Spleen (tissue), 7 donors: ENCODE results near the gene DUSP8.
"Not testable (repeated sequence)": the region's sequence is repeated elsewhere in the genome, so short reads cannot be mapped to it uniquely, and the experiment has no call there.

ENCODE experiments used
- POLR2A ChIP-seq, 3 donors: fragments of 450-650 bp; IDR thresholded peaks; one replicate each; pipeline ENCODE4 v1.5.1; 2017; ENCODE audit warnings: antibody characterized with exemption in 3 of 3, mild to moderate bottlenecking in 1 of 3
- TF ChIP-seq, protein P1 (sequence below), 11 experiments: fragments of 200-600 bp in 7 of 11; fragments of 450-650 bp in 4 of 11; sonication (generic) in 4 of 11; IDR thresholded peaks in 8 of 11; conservative IDR thresholded peaks in 3 of 11; 1 replicate in 7 of 11; 2 replicates in 4 of 11; pipeline versions ENCODE4 v1.4.0 to v1.8.0; 2016 to 2021; ENCODE audit warnings: antibody characterized with exemption in 11 of 11, inconsistent platforms in 4 of 11, mild to moderate bottlenecking in 1 of 11
- donor health status: DM: no; HTN: no; CAD: no; lungs with moderate emphysema.
- donor health status: DM: no; HTN: no; CAD: no.
- donor health status: DM: no; HTN: no; CAD: no.

DNA sequence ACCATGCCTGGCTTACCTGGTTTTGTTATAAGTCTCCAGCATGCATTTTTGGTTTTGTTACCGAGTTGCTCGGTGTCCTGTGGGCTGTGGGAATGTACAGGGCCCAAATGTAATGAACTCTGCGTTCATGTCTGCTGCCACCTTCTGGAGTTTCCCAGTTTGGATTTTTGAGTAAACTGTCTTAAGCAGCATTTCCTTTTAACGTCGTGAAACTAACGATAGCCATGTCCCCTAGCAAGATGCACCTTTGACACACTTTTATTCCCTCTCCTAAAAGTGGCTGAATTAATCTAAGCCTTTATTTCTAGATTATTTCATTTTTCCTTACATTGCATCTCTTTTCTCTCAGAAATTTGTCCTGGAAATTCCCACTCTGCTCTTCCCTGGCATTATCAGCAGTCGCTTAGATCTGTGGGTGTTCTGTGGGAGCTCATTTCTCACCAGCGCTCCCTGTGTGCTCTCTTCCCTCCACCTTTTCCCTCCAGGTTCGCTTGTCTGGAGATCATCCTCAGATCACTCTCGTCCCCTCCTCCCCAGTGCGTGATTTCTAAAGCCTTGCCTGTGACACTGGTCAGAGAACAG lies 24.0 kb upstream of the DUSP8 start:
- TF ChIP-seq, protein P1, sequence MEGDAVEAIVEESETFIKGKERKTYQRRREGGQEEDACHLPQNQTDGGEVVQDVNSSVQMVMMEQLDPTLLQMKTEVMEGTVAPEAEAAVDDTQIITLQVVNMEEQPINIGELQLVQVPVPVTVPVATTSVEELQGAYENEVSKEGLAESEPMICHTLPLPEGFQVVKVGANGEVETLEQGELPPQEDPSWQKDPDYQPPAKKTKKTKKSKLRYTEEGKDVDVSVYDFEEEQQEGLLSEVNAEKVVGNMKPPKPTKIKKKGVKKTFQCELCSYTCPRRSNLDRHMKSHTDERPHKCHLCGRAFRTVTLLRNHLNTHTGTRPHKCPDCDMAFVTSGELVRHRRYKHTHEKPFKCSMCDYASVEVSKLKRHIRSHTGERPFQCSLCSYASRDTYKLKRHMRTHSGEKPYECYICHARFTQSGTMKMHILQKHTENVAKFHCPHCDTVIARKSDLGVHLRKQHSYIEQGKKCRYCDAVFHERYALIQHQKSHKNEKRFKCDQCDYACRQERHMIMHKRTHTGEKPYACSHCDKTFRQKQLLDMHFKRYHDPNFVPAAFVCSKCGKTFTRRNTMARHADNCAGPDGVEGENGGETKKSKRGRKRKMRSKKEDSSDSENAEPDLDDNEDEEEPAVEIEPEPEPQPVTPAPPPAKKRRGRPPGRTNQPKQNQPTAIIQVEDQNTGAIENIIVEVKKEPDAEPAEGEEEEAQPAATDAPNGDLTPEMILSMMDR (IDR thresholded peaks at IDR 0.05 in 8 of 11, conservative IDR thresholded peaks at IDR 0.05 in 3 of 11), result not testable (repeated sequence)
- TF ChIP-seq POLR2A (IDR thresholded peaks at IDR 0.05), result not testable (repeated sequence)
